8988T (cell line): Measurements from ENCODE around the gene NUDT21.
"Not testable (repeated sequence)": the region's sequence is repeated elsewhere in the genome, so short reads cannot be mapped to it uniquely, and the experiment has no call there.

Experiments
- DNase-seq: peaks from one replicate; pipeline ENCODE4 v3.0.0; 2011

The NUDT21 gene

GRCh38 chr16:56414366-56414765, 36.8 kb downstream of the NUDT21 start:
- DNase-seq = no peak

GRCh38 chr16:56413381-56413780, 37.8 kb downstream of the NUDT21 start:
- no peak for DNase-seq

DNA sequence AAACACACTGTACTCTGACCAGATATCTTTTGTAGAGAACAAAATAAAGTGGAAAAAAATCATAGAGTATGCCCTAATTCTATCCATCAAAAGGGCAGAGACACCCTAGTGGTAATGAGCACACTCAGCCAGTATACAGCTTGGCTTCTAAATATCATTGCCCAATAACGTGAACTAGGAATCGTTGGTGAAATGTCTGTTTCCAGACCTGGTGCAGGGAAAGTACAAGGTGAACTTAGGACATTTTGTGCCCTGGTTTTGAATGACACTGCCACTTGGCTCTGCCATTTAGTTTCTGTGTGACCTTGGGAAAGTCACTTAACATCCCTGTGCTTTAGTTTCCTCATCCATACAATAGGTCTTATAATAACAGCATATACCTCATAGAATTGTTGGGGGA, 39.5 kb downstream of the NUDT21 start:
- DNase-seq = no peak

GRCh38 chr16:56411123-56411522, 40.0 kb downstream of the NUDT21 start:
- no peak for DNase-seq

DNA sequence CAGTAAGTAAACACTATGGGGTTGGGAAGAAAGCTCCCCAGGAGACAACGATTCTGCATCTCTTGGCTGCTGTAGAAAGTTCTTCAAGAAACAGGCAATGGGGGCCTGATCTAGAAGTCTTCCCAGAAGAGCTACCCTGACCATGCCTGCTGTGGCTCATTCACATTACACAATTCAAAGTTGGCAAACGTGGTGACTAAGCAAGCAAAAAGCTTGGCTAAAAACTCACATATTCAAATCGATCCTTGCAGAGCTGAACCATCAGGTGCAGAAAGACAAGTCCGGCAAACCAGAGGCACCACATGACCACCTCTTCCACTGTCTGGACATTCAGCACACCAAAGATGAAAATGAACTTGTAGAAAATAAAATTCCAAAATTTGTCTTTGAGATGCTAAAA, 41.9 kb downstream of the NUDT21 start:
- DNase-seq = no peak

GRCh38 chr16:56408379-56409098, 42.6 kb downstream of the NUDT21 start:
- DNase-seq = no peak

DNA sequence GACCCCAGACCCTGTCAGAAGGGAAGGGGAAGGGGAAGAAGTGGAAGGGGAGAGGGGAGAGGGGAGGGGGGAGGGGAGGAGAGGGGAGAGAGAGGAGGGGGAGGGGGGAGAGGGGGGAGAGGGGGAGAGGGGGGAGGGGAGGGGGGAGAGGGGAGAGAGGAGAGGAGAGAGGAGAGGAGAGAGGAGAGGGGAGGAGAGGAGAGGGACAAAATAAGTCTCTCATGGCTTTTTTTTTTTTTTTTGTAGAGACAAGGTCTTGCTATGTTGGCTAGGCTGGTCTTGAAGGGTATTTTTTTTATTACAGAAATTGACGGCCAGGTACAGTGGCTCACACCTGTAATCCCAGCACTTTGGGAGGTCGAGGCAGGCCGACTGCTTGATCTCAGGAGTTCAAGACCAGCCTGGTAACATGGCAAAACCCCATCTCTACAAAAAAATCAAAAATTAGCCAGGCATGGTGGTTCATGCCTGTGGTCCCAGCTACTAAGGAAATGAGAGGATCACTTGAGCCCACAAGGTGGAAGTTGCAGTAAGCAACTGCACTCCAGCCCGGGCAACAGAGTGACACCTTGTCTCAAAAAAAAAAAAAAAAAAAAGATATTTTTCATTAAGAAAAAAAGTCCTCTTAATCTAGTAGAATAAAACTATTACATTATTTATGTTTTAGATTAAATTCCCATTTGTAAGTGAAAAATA, 45.0 kb downstream of the NUDT21 start:
- no peak for DNase-seq

DNA sequence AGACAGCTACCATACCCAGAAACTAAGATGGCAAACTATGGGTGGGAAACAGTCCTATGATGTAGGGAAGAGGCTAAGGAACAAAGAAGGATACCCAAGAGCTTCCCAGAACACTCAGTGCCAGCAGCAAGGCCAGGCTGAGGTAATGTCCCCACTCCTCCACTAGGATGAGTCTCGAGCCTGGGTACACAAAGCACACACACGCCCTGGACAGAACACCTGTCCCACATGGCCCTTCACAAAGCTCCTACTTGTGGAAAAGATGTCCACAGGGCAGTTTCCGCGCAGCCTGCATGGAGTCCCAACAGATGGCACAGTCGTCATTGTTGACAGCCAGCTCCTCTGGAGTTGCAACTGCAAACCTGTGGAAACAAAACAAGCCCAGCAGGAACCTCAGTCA, 49.6 kb downstream of the NUDT21 start:
- DNase-seq = peak; percentile 42

- DNase-seq = no peak
Observed at GRCh38 chr16:56400458-56400857, 50.7 kb downstream of the NUDT21 start.

DNA sequence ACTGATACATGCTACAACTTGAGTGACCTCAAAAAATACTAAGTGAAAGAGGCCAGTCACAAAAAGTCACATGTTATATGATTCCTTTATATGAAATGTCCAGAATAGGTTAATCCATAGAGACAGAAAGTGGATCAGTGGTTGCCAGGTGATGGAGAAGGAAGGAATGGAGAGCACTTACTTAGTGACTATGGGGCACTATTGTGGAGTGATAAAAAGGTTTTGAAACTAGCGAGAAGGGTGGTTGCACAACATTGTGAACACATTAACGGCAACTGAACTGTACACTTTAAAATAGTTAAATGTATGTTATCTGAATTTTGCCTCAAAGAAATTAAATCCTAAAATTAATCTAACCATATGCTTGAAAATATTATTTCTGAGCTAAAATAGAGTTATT, 51.6 kb downstream of the NUDT21 start:
- no peak for DNase-seq

DNA sequence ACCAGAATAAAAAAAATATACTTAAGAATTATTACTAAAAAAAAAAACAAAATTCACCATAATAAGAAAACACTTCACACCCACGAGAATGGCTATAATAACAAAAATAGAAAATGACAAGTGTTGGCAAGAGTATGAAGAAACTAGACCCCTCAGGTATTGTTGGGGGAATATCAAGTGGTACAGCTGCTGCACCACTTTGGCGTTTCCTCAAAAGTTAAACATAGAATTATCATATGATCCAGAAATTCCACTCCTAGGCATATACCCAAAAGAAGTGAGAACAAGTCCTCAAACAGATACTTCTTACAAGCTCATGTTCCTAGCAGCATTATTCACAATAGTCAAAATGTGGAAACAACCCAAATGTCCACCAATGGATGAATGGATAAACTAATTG, 52.1 kb downstream of the NUDT21 start:
- no peak for DNase-seq

GRCh38 chr16:56396724-56397123, 54.4 kb downstream of the NUDT21 start:
- DNase-seq = not testable (repeated sequence)

GRCh38 chr16:56389554-56389953, 61.6 kb downstream of the NUDT21 start:
- DNase-seq = peak; percentile 40

- DNase-seq = no peak
Observed at GRCh38 chr16:56388209-56388608, 62.9 kb downstream of the NUDT21 start.

DNA sequence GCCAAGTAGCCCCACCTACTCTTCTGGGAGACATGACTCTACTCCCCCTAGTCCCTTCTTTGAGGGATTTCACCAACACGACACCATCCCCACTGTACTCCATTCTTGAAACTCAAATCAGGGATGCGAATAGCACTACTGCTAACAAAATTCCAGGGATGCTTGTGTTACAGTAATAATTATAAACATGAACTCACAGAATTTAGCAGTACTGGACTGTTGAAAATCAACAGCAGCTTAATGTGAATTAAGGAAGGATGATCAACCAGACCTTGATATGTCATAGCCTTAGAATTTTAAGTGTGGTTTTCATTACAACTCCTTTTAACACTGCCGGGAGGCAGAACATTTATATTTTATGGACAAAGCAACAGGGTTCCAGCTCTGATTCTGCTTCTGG, 63.7 kb downstream of the NUDT21 start:
- no peak for DNase-seq

- no peak for DNase-seq
Observed at GRCh38 chr16:56384074-56384721, 66.9 kb downstream of the NUDT21 start.

- DNase-seq = peak; percentile 40
Observed at GRCh38 chr16:56382901-56383355, 68.2 kb downstream of the NUDT21 start.

DNA sequence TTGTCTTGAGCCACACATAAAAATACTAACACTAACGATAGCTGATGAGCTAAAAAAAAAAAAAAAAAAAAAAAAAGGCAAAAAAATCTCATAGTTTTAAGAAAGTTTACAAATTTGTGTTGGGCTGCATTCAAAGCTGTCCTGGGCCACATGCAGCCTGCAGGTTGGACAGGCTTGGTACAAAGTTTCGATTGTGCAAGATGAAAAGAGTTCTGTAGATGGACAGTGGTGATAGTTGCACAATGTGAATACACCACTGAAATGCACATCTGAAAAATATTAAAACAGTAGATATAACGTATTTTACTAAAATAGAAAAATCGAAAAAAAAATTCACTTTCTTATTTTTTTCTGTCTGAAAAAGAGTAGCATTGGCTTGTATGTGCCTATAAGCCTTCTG, 68.7 kb downstream of the NUDT21 start:
- no peak for DNase-seq

DNA sequence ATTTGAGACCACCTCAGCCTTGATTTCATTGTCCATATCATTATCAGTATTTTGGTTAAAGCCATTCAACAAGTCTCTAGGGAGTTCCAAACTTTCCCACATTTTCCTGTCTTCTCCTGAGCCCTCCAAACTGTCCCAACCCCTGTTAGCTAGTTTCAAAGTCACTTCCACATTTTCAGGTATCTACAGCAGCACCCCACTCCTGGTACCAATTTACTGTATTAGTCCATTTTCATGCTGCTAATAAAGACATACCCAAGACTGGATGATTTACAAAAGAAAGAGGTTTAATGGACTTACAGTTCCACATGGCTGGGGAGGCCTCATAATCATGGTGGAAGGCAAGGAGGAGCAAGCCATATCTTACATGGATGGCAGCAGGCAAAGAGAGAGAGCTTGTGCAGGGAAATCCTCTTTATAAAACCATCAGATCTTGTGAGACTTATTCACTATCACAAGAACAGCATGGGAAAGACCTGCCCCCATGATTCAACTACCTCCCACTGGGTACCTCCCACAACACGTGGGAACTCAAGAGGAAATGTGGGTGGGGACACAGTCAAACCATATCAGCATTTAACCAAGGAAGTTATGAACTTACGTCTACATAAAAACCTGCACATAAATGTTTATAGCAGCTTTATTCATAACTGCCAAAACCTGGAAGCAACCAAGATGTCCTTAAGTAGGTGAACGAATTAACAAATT, 70.2 kb downstream of the NUDT21 start:
- DNase-seq = not testable (repeated sequence)
